HT-29 (cell line): ENCODE data around the gene WFDC13. TPM values are rescaled to one million over a fixed set of nuclear protein-coding genes. Genes with fewer than 3 reads are reported as not detected.

ENCODE experiments used
- small RNA-seq: library from RNA; depleted of rRNA; stranded (forward); fragments of <200 nt; gene quantifications from one replicate; pipeline ENCODE3, GENCODE V24; 2014
- total RNA-seq: library from RNA; depleted of rRNA; stranded (reverse); fragments of >200 nt; shearing (Covaris generic); gene quantifications from 2 replicates; pipeline ENCODE4 v1.2.3, GENCODE V29; 2014; rRNA removed

The WFDC13 gene
- total RNA-seq, 1 experiment from 2014 or later = not detected

Small RNAs within 50 kb of the gene (small RNA-seq; reads per million reads assigned to genes)
- not detected for gene MIR3617
- not detected for gene SPINT5P

Other genes with a start within 250 kb of the WFDC13 start
- gene WFDC2, start 232.3 kb upstream of the WFDC13 start, total RNA-seq = 17.7 and 21.9 TPM in 2 replicates
- gene SPINT3, start 186.4 kb upstream of the WFDC13 start, total RNA-seq = not detected in 2 replicates
- not detected in 2 replicates for gene WFDC6, start 162.6 kb upstream of the WFDC13 start, total RNA-seq
- not detected in 2 replicates for gene EPPIN, start 154.6 kb upstream of the WFDC13 start, total RNA-seq
- gene WFDC8, start 122.8 kb upstream of the WFDC13 start, total RNA-seq = not detected in 2 replicates
- gene WFDC10A, start 72.3 kb upstream of the WFDC13 start, total RNA-seq = not detected in 2 replicates
- not detected in 2 replicates for gene WFDC9, start 70.8 kb upstream of the WFDC13 start, total RNA-seq
- not detected in 2 replicates for gene WFDC11, start 31.8 kb upstream of the WFDC13 start, total RNA-seq
- gene WFDC10B, start 3.0 kb downstream of the WFDC13 start, total RNA-seq = not detected in 2 replicates
- not detected in 2 replicates for gene SPINT4, start 20.3 kb downstream of the WFDC13 start, total RNA-seq
- not detected in 2 replicates for gene WFDC3, start 89.8 kb downstream of the WFDC13 start, total RNA-seq
- gene DNTTIP1, start 89.9 kb downstream of the WFDC13 start, total RNA-seq = 26.2 and 33.2 TPM in 2 replicates
- 284 and 289 TPM in 2 replicates for gene UBE2C, start 110.6 kb downstream of the WFDC13 start, total RNA-seq
- 0.15 and 0.18 TPM in 2 replicates for gene TNNC2, start 125.3 kb downstream of the WFDC13 start, total RNA-seq
- 30.8 and 31.2 TPM in 2 replicates for gene SNX21, start 131.8 kb downstream of the WFDC13 start, total RNA-seq
- gene ACOT8, start 155.4 kb downstream of the WFDC13 start, total RNA-seq = 93.1 and 95.4 TPM in 2 replicates
- 2.3 and 2.9 TPM in 2 replicates for gene ZSWIM3, start 155.6 kb downstream of the WFDC13 start, total RNA-seq
- 16.1 and 20.2 TPM in 2 replicates for gene ZSWIM1, start 179.2 kb downstream of the WFDC13 start, total RNA-seq
- 7.1 and 10.4 TPM in 2 replicates for gene SPATA25, start 185.6 kb downstream of the WFDC13 start, total RNA-seq
- gene NEURL2, start 189.2 kb downstream of the WFDC13 start, total RNA-seq = 8.9 and 11.4 TPM in 2 replicates
- gene CTSA, start 189.3 kb downstream of the WFDC13 start, total RNA-seq = 151 and 162 TPM in 2 replicates
- gene PLTP, start 210.1 kb downstream of the WFDC13 start, total RNA-seq = 1.0 and 2.1 TPM in 2 replicates
- gene PCIF1, start 232.6 kb downstream of the WFDC13 start, total RNA-seq = 25.5 and 31.7 TPM in 2 replicates